HG03565 (cell line): Measurements from ENCODE around the gene GPR137.

Experiments used
- ATAC-seq: cut with Tn5 transposase; IDR thresholded peaks from one replicate; pipeline ENCODE4 v1.9.1; 2021; ENCODE audit warnings: mild to moderate bottlenecking, moderate library complexity; ENCODE audit not compliant: unreplicated experiment

Gene GPR137

GRCh38 chr11:64284048-64284961 lies 1.3 kb upstream of the GPR137 start, which contains the start of gene BAD:
TSS of gene BAD (minus strand) at chr11:64284665. CDS start at chr11:64284368, 297 bp downstream.
- ATAC-seq = peak; percentile 55

- no peak for ATAC-seq
Observed at GRCh38 chr11:64285885-64286800, 495 bp downstream of the GPR137 start.

GRCh38 chr11:64286801-64287159 lies 1.1 kb downstream of the GPR137 start:
- no peak for ATAC-seq

- no peak for ATAC-seq
Observed at GRCh38 chr11:64287676-64288352, 2.2 kb downstream of the GPR137 start.

- no peak for ATAC-seq
Observed at GRCh38 chr11:64288353-64288750, 2.7 kb downstream of the GPR137 start.

- no peak for ATAC-seq
Observed at GRCh38 chr11:64289002-64289564, 3.4 kb downstream of the GPR137 start.

- ATAC-seq = no peak
Observed at GRCh38 chr11:64290352-64291261, 5.0 kb downstream of the GPR137 start.

GRCh38 chr11:64291262-64291751 lies 5.7 kb downstream of the GPR137 start, which contains the start of gene KCNK4:
TSS of gene KCNK4 (plus strand) at chr11:64291302. CDS start at chr11:64293019, 1,717 bp downstream.
- ATAC-seq = no peak

- ATAC-seq = no peak
Observed at GRCh38 chr11:64291752-64292459, 6.3 kb downstream of the GPR137 start.

- no peak for ATAC-seq
Observed at GRCh38 chr11:64292460-64293254, 7.0 kb downstream of the GPR137 start.

- ATAC-seq = no peak
Observed at GRCh38 chr11:64294774-64295173, 9.1 kb downstream of the GPR137 start.

GRCh38 chr11:64295760-64296159 lies 10.1 kb downstream of the GPR137 start:
- no peak for ATAC-seq

GRCh38 chr11:64296236-64296635 lies 10.6 kb downstream of the GPR137 start:
- no peak for ATAC-seq

- no peak for ATAC-seq
Observed at GRCh38 chr11:64296830-64297698, 11.4 kb downstream of the GPR137 start.

- ATAC-seq = no peak
Observed at GRCh38 chr11:64297699-64298358, 12.2 kb downstream of the GPR137 start.
